ENCODE results near the gene AMELX.

DNA sequence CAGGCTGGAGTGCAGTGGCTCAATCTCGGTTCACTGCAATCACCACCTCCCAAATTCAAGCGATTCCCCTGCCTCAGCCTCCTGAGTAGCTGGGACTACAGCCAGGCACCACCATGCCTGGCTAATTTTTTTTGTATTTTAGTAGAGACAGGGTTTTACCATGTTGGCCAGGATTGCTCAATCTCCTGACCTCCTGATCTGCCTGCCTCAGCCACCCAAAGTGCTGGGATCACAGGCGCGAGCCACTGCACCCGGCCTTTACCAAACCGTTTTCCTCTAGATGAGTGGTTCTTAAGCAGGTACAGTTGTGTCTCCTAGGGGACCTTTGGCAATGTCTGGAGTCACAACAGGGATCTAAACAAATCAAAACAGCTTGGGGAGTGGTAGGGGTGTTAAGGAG is 11.6 kb downstream of the AMELX start:
- TF ChIP-seq, protein P1, sequence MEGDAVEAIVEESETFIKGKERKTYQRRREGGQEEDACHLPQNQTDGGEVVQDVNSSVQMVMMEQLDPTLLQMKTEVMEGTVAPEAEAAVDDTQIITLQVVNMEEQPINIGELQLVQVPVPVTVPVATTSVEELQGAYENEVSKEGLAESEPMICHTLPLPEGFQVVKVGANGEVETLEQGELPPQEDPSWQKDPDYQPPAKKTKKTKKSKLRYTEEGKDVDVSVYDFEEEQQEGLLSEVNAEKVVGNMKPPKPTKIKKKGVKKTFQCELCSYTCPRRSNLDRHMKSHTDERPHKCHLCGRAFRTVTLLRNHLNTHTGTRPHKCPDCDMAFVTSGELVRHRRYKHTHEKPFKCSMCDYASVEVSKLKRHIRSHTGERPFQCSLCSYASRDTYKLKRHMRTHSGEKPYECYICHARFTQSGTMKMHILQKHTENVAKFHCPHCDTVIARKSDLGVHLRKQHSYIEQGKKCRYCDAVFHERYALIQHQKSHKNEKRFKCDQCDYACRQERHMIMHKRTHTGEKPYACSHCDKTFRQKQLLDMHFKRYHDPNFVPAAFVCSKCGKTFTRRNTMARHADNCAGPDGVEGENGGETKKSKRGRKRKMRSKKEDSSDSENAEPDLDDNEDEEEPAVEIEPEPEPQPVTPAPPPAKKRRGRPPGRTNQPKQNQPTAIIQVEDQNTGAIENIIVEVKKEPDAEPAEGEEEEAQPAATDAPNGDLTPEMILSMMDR (conservative IDR thresholded peaks at IDR 0.05), result no peak
- TF ChIP-seq ZFX (IDR thresholded peaks at IDR 0.05), result no peak

All from C4-2B (cell line).